ENCODE measurements around the gene SGF29.
"Not testable (repeated sequence)": the region's sequence is repeated elsewhere in the genome, so short reads cannot be mapped to it uniquely, and the experiment has no call there.

SGF29 gene

GRCh38 chr16:28543072-28543471 lies 10.6 kb upstream of the SGF29 start:
- H3K27me3 Mint-ChIP-seq: peaks cover 4 to 28% of the 10 kb centered on the region in 2 donors
- peak overlapping the region in 1 of 2 donors; percentile 9 for H3K4me3 Mint-ChIP-seq
- peak; percentile 88 to 95 for ATAC-seq (replicated peaks)
- no peaks in the 10 kb centered on the region for H3K9me3 Mint-ChIP-seq
- H3K27ac Mint-ChIP-seq: peak overlapping the region; percentile 42
- DNase-seq: no peak
- peaks cover 6 to 12% of the 10 kb centered on the region in 2 donors for H3K4me1 Mint-ChIP-seq
- H3K36me3 Mint-ChIP-seq: no peaks in the 10 kb centered on the region

- H3K27ac Mint-ChIP-seq: no peak overlapping the region
- no peaks in the 10 kb centered on the region for H3K9me3 Mint-ChIP-seq
- ATAC-seq (replicated peaks): no peak
- peaks cover 8 to 26% of the 10 kb centered on the region in 2 donors for H3K27me3 Mint-ChIP-seq
- no peak for DNase-seq
- peaks cover 9 to 16% of the 10 kb centered on the region in 2 donors for H3K4me1 Mint-ChIP-seq
- no peak overlapping the region for H3K4me3 Mint-ChIP-seq
- H3K36me3 Mint-ChIP-seq: no peaks in the 10 kb centered on the region
These were observed 8.7 kb upstream of the SGF29 start for GRCh38 chr16:28544998-28545397.

GRCh38 chr16:28545964-28546363 lies 7.8 kb upstream of the SGF29 start:
- H3K9me3 Mint-ChIP-seq; H3K4me3 Mint-ChIP-seq; H3K36me3 Mint-ChIP-seq; H3K27ac Mint-ChIP-seq; DNase-seq; ATAC-seq (replicated peaks): not testable (repeated sequence)
- H3K27me3 Mint-ChIP-seq: peaks cover 8 to 26% of the 10 kb centered on the region in 2 donors
- peaks cover 9 to 16% of the 10 kb centered on the region in 2 donors for H3K4me1 Mint-ChIP-seq

GRCh38 chr16:28546626-28547025 lies 7.1 kb upstream of the SGF29 start:
- no peaks in the 10 kb centered on the region for H3K36me3 Mint-ChIP-seq
- no peak overlapping the region for H3K27ac Mint-ChIP-seq
- peaks cover 8 to 26% of the 10 kb centered on the region in 2 donors for H3K27me3 Mint-ChIP-seq
- ATAC-seq (replicated peaks) (no peak), DNase-seq (no peak)
- no peak overlapping the region for H3K4me3 Mint-ChIP-seq
- no peaks in the 10 kb centered on the region for H3K9me3 Mint-ChIP-seq
- peaks cover 9 to 16% of the 10 kb centered on the region in 2 donors for H3K4me1 Mint-ChIP-seq

- Mint-ChIP-seq H3K4me3 (no peak overlapping the region), H3K36me3 (no peaks in the 10 kb centered on the region), H3K9me3 (no peaks in the 10 kb centered on the region), H3K27me3 (peaks cover 8 to 16% of the 10 kb centered on the region in 2 donors), H3K27ac (no peak overlapping the region), H3K4me1 (peaks cover 3 to 15% of the 10 kb centered on the region in 2 donors)
- DNase-seq (no peak), ATAC-seq (replicated peaks) (no peak)
These were observed 5.4 kb upstream of the SGF29 start for GRCh38 chr16:28548306-28548802.

- Mint-ChIP-seq H3K4me3 (no peak overlapping the region), H3K27ac (no peak overlapping the region), H3K36me3 (no peaks in the 10 kb centered on the region), H3K4me1 (peaks cover 3 to 15% of the 10 kb centered on the region in 2 donors), H3K27me3 (peaks cover 8 to 15% of the 10 kb centered on the region in 2 donors), H3K9me3 (no peaks in the 10 kb centered on the region)
- no peak for DNase-seq
- no peak for ATAC-seq (replicated peaks)
These were observed 4.3 kb upstream of the SGF29 start for GRCh38 chr16:28549301-28549899.

GRCh38 chr16:28554634-28555423 lies 1.1 kb downstream of the SGF29 start:
- peaks cover 18 to 41% of the 10 kb centered on the region in 2 donors for H3K4me1 Mint-ChIP-seq
- H3K36me3 Mint-ChIP-seq: peaks cover 16 to 23% of the 10 kb centered on the region in 2 donors
- H3K27me3 Mint-ChIP-seq: no peaks in the 10 kb centered on the region
- ATAC-seq (replicated peaks): no peak
- peak overlapping the region; percentile 91 to 94 for H3K4me3 Mint-ChIP-seq
- H3K27ac Mint-ChIP-seq: peak overlapping the region; percentile 95
- no peak for DNase-seq
- no peaks in the 10 kb centered on the region for H3K9me3 Mint-ChIP-seq

- DNase-seq (no peak), ATAC-seq (replicated peaks) (peak in 1 of 2 donors; percentile 21)
- no peak overlapping the region for H3K4me3 Mint-ChIP-seq
- no peaks in the 10 kb centered on the region for H3K9me3 Mint-ChIP-seq
- peaks cover 18 to 24% of the 10 kb centered on the region in 2 donors for H3K36me3 Mint-ChIP-seq
- H3K27me3 Mint-ChIP-seq: no peaks in the 10 kb centered on the region
- H3K4me1 Mint-ChIP-seq: peaks cover 19 to 41% of the 10 kb centered on the region in 2 donors
- H3K27ac Mint-ChIP-seq: no peak overlapping the region
These were observed 1.8 kb downstream of the SGF29 start for GRCh38 chr16:28555561-28555960.

- Mint-ChIP-seq H3K9me3 (no peaks in the 10 kb centered on the region), H3K27ac (peak overlapping the region; percentile 59), H3K4me3 (no peak overlapping the region), H3K36me3 (peaks cover 18 to 24% of the 10 kb centered on the region in 2 donors), H3K4me1 (peaks cover 21 to 49% of the 10 kb centered on the region in 2 donors), H3K27me3 (no peaks in the 10 kb centered on the region)
- ATAC-seq (replicated peaks) (no peak), DNase-seq (no peak)
These were observed 3.2 kb downstream of the SGF29 start for GRCh38 chr16:28556914-28557320.

- H3K4me1 Mint-ChIP-seq: peaks cover 21 to 46% of the 10 kb centered on the region in 2 donors
- no peak overlapping the region for H3K27ac Mint-ChIP-seq
- no peaks in the 10 kb centered on the region for H3K27me3 Mint-ChIP-seq
- DNase-seq: no peak
- no peak for ATAC-seq (replicated peaks)
- H3K4me3 Mint-ChIP-seq: no peak overlapping the region
- H3K9me3 Mint-ChIP-seq: no peaks in the 10 kb centered on the region
- peaks cover 18 to 24% of the 10 kb centered on the region in 2 donors for H3K36me3 Mint-ChIP-seq
These were observed 4.7 kb downstream of the SGF29 start for GRCh38 chr16:28558456-28558855.

- DNase-seq: no peak
- Mint-ChIP-seq H3K4me3 (no peak overlapping the region), H3K4me1 (peaks cover 18 to 47% of the 10 kb centered on the region in 2 donors), H3K27me3 (no peaks in the 10 kb centered on the region), H3K27ac (no peak overlapping the region), H3K36me3 (peaks cover 30 to 49% of the 10 kb centered on the region in 2 donors), H3K9me3 (peaks cover 3% of the 10 kb centered on the region in 2 donors)
- ATAC-seq (replicated peaks): no peak
These were observed 8.0 kb downstream of the SGF29 start for GRCh38 chr16:28561557-28562187.

GRCh38 chr16:28562199-28562598 lies 8.5 kb downstream of the SGF29 start:
- Mint-ChIP-seq H3K27ac (no peak overlapping the region), H3K4me1 (peaks cover 14 to 43% of the 10 kb centered on the region in 2 donors), H3K27me3 (no peaks in the 10 kb centered on the region), H3K36me3 (peaks cover 31 to 49% of the 10 kb centered on the region in 2 donors), H3K9me3 (peaks cover 3% of the 10 kb centered on the region in 2 donors), H3K4me3 (no peak overlapping the region)
- ATAC-seq (replicated peaks) (no peak), DNase-seq (no peak)

- H3K4me3 Mint-ChIP-seq: no peak overlapping the region
- DNase-seq (no peak), ATAC-seq (replicated peaks) (no peak)
- H3K36me3 Mint-ChIP-seq: peaks cover 32 to 50% of the 10 kb centered on the region in 2 donors
- no peaks in the 10 kb centered on the region for H3K27me3 Mint-ChIP-seq
- H3K27ac Mint-ChIP-seq: no peak overlapping the region
- H3K4me1 Mint-ChIP-seq: peaks cover 17 to 46% of the 10 kb centered on the region in 2 donors
- peaks cover 3 to 7% of the 10 kb centered on the region in 2 donors for H3K9me3 Mint-ChIP-seq
These were observed 9.5 kb downstream of the SGF29 start for GRCh38 chr16:28563218-28563617.

GRCh38 chr16:28566233-28566925 lies 12.7 kb downstream of the SGF29 start:
- Mint-ChIP-seq H3K36me3 (peaks cover 26 to 37% of the 10 kb centered on the region in 2 donors), H3K4me1 (peaks cover 13 to 34% of the 10 kb centered on the region in 2 donors)
- H3K9me3 Mint-ChIP-seq; DNase-seq; H3K27me3 Mint-ChIP-seq; ATAC-seq (replicated peaks); H3K27ac Mint-ChIP-seq; H3K4me3 Mint-ChIP-seq: not testable (repeated sequence)

All from stimulated activated naive B cell treated with anti-CD40 and anti-IgM and Interleukin-4, amounts not matched to agents 10 μg/mL and 1 μg/mL and 100 μg/mL, for 72 hours (primary cell).